HG03175 (cell line): ENCODE data around the gene E2F3.

Experiments
- ATAC-seq: cut with Tn5 transposase; IDR thresholded peaks from one replicate; pipeline ENCODE4 v1.9.1; 2021; ENCODE audit warnings: mild to moderate bottlenecking, moderate library complexity; ENCODE audit not compliant: unreplicated experiment

The E2F3 gene

GRCh38 chr6:20402092-20402341 lies 338 bp downstream of the E2F3 start:
- ATAC-seq, result no peak

- no peak for ATAC-seq
Measured at GRCh38 chr6:20402342-20403069, 827 bp downstream of the E2F3 start.

GRCh38 chr6:20403070-20403765 lies 1.5 kb downstream of the E2F3 start:
- peak; percentile 45 for ATAC-seq

- peak; percentile 1 for ATAC-seq
Measured at GRCh38 chr6:20403766-20404640, 2.3 kb downstream of the E2F3 start.

GRCh38 chr6:20404641-20405032 lies 3.0 kb downstream of the E2F3 start:
- ATAC-seq, result peak; percentile 31

- no peak for ATAC-seq
Measured at GRCh38 chr6:20408851-20409250, 7.2 kb downstream of the E2F3 start.

GRCh38 chr6:20409427-20409971 lies 7.8 kb downstream of the E2F3 start:
- ATAC-seq, result peak; percentile 93

- ATAC-seq, result no peak
Measured at GRCh38 chr6:20411544-20411943, 9.9 kb downstream of the E2F3 start.

GRCh38 chr6:20411953-20412681 lies 10.4 kb downstream of the E2F3 start:
- ATAC-seq, result no peak

GRCh38 chr6:20412682-20413073 lies 11.0 kb downstream of the E2F3 start:
- ATAC-seq, result no peak

GRCh38 chr6:20413826-20414225 lies 12.1 kb downstream of the E2F3 start:
- no peak for ATAC-seq

- no peak for ATAC-seq
Measured at GRCh38 chr6:20414711-20415110, 13.0 kb downstream of the E2F3 start.

GRCh38 chr6:20415304-20415703 lies 13.6 kb downstream of the E2F3 start:
- ATAC-seq, result no peak

- no peak for ATAC-seq
Measured at GRCh38 chr6:20415712-20416454, 14.2 kb downstream of the E2F3 start.

- ATAC-seq, result no peak
Measured at GRCh38 chr6:20416567-20417345, 15.1 kb downstream of the E2F3 start.

- ATAC-seq, result peak; percentile 48
Measured at GRCh38 chr6:20417819-20418218, 16.1 kb downstream of the E2F3 start.

GRCh38 chr6:20426177-20427082 lies 24.8 kb downstream of the E2F3 start:
- no peak for ATAC-seq

GRCh38 chr6:20427856-20428255 lies 26.2 kb downstream of the E2F3 start:
- ATAC-seq, result peak; percentile 91
